ENCODE results near the gene KCNH1. TPM values are rescaled to one million over a fixed set of nuclear protein-coding genes. Genes with fewer than 3 reads are reported as not detected.

Gene KCNH1
- total RNA-seq, 1 experiment from 2014 or later, result 0.17 TPM

GRCh38 chr1:210702506-210702905 lies 431.4 kb downstream of the KCNH1 start (continued):
- TF ChIP-seq PRDM15 (CRISPR knock-in tag; IDR thresholded peaks at IDR 0.05) (no peak), GRHL2 (CRISPR knock-in tag; IDR thresholded peaks at IDR 0.05; ENCODE audit: insufficient replicate concordance, severe bottlenecking) (no peak), OVOL2 (CRISPR knock-in tag; IDR thresholded peaks at IDR 0.05; ENCODE audit: borderline replicate concordance) (no peak), EMX1 (CRISPR knock-in tag; IDR thresholded peaks at IDR 0.05) (no peak), ZNF671 (CRISPR knock-in tag; IDR thresholded peaks at IDR 0.05) (no peak)
- TF ChIP-seq, protein P1, sequence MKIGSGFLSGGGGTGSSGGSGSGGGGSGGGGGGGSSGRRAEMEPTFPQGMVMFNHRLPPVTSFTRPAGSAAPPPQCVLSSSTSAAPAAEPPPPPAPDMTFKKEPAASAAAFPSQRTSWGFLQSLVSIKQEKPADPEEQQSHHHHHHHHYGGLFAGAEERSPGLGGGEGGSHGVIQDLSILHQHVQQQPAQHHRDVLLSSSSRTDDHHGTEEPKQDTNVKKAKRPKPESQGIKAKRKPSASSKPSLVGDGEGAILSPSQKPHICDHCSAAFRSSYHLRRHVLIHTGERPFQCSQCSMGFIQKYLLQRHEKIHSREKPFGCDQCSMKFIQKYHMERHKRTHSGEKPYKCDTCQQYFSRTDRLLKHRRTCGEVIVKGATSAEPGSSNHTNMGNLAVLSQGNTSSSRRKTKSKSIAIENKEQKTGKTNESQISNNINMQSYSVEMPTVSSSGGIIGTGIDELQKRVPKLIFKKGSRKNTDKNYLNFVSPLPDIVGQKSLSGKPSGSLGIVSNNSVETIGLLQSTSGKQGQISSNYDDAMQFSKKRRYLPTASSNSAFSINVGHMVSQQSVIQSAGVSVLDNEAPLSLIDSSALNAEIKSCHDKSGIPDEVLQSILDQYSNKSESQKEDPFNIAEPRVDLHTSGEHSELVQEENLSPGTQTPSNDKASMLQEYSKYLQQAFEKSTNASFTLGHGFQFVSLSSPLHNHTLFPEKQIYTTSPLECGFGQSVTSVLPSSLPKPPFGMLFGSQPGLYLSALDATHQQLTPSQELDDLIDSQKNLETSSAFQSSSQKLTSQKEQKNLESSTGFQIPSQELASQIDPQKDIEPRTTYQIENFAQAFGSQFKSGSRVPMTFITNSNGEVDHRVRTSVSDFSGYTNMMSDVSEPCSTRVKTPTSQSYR (CRISPR knock-in tag; IDR thresholded peaks at IDR 0.05), result no peak

DNA sequence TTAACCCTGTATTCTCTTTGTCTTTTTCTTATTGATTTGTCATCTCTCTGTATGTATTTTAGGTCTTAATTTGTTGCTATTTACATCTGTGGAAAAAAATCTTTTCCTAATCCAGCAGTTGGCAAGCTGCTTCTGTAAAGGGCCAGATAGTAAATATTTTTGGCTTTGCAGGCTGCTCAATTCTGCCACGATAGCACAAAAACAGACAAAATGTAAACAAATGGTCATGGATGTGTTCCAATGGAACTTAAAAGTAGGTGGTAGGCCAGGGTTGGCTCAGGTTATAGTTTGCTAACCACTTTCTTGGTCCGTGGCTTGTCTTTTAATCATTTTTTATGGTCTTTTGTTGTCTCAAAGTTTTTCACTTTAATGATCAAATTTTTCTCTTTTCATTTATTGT lies 433.4 kb downstream of the KCNH1 start:
- ChIA-PET POLR2A (no interaction called here), CTCF (no interaction called here)
- H3K9me3 Mint-ChIP-seq, result peaks cover 5% of the 10 kb centered on the region

More for the DNA sequence above, 433.4 kb downstream of the KCNH1 start:
- Mint-ChIP-seq H3K36me3 (no peaks in the 10 kb centered on the region; the same call in 1 of the 2 replicates), H3K4me1 (peaks cover 10% of the 10 kb centered on the region; the same call in 1 of the 2 replicates), H3K4me3 (no peak overlapping the region), H3K27ac (no peak overlapping the region), H3K27me3 (ENCODE audit: low read depth) (no peaks in the 10 kb centered on the region)
- ATAC-seq (no peak), DNase-seq (ENCODE audit: low spot score) (no peak)
- no peak for TF ChIP-seq CDX4 (CRISPR knock-in tag; IDR thresholded peaks at IDR 0.05; ENCODE audit: borderline replicate concordance)
- TF ChIP-seq GABPB1 (CRISPR knock-in tag; IDR thresholded peaks at IDR 0.05), result no peak
- TF ChIP-seq ZBTB21 (CRISPR knock-in tag; IDR thresholded peaks at IDR 0.05; ENCODE audit: borderline replicate concordance), result no peak
- TF ChIP-seq ZNF423 (CRISPR knock-in tag; IDR thresholded peaks at IDR 0.05), result no peak
- no peak for TF ChIP-seq ARID4B (CRISPR knock-in tag; IDR thresholded peaks at IDR 0.05; ENCODE audit: borderline replicate concordance)
- no peak for TF ChIP-seq ZNF425 (CRISPR knock-in tag; conservative IDR thresholded peaks at IDR 0.05)
- no peak for TF ChIP-seq JUN (CRISPR knock-in tag; IDR thresholded peaks at IDR 0.05)
- no peak for TF ChIP-seq SOX15 (CRISPR knock-in tag; IDR thresholded peaks at IDR 0.05)
- TF ChIP-seq ATF2 (CRISPR knock-in tag; IDR thresholded peaks at IDR 0.05; ENCODE audit: borderline replicate concordance, low read depth), result no peak
